GM12891 (cell line): Measurements from ENCODE around the gene SAC3D1.
A peak's percentile ranks its signal among the peaks of the same experiment; 100 is the strongest.
"Not testable (repeated sequence)": the region's sequence is repeated elsewhere in the genome, so short reads cannot be mapped to it uniquely, and the experiment has no call there.

Experiments
- DNase-seq: peaks from one replicate; pipeline ENCODE4 v3.0.0; 2011; ENCODE audit warnings: low spot score; ENCODE audit not compliant: insufficient read length
- FAIRE-seq: peaks from 2 replicates; lab custom pipeline; 2011; peaks lifted over from hg19 to GRCh38; lab: Jason Lieb, UNC
- PAX5 ChIP-seq: IDR thresholded peaks from 2 replicates; pipeline ENCODE4 v1.6.1; 2011; ENCODE audit warnings: low read length, moderate library complexity, mild to moderate bottlenecking; ENCODE audit not compliant: insufficient read depth, severe bottlenecking
- POLR2A ChIP-seq: IDR thresholded peaks from 2 replicates; pipeline ENCODE4 v1.6.1; 2011; ENCODE audit warnings: low read depth, low read length, control low read depth
- POLR2AphosphoS5 ChIP-seq: IDR thresholded peaks from 2 replicates; pipeline ENCODE4 v1.6.1; 2011; ENCODE audit warnings: low read depth, low read length, control low read depth
- POU2F2 ChIP-seq: IDR thresholded peaks from 2 replicates; pipeline ENCODE4 v1.6.1; 2011; ENCODE audit warnings: low read depth, mild to moderate bottlenecking, control low read depth, low read length, moderate library complexity
- SPI1 ChIP-seq: IDR thresholded peaks from 2 replicates; pipeline ENCODE4 v1.6.1; 2011; ENCODE audit warnings: low read depth, low read length, control low read depth
- TAF1 ChIP-seq: IDR thresholded peaks from 2 replicates; pipeline ENCODE4 v1.6.1; 2011; ENCODE audit warnings: low read depth, low read length, control low read depth

The SAC3D1 gene

GRCh38 chr11:65021509-65021908 lies 19.5 kb upstream of the SAC3D1 start:
- DNase-seq: no peak
- no peak for TF ChIP-seq POLR2A
- TF ChIP-seq POLR2AphosphoS5: no peak
- TF ChIP-seq POU2F2: no peak
- no peak for TF ChIP-seq PAX5
- TF ChIP-seq TAF1: no peak
- no peak for TF ChIP-seq SPI1
- no peak for FAIRE-seq

DNA sequence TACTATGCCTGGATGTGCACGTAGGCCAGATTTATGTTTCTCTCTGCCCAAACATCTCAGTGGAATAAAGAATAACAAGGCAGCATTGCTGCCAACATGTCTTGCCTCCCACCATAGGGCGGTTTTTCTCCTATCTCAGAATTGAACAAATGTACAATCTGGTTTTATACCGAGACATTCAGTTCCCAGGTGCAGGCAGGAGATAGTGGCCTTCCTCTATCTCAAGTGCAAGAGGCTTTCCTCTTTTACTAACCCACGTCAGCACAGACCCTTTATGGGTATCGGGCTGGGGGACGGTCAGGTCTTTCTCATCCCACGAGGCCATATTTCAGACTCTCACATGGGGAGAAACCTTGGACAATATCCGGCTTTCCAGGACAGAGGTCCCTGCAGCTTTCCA lies 17.5 kb upstream of the SAC3D1 start:
- not testable (repeated sequence) for FAIRE-seq, DNase-seq

- TF ChIP-seq POLR2AphosphoS5 (no peak), TAF1 (no peak), POU2F2 (no peak), SPI1 (no peak), PAX5 (no peak), POLR2A (no peak)
- no peak for FAIRE-seq
These were observed 14.2 kb upstream of the SAC3D1 start for GRCh38 chr11:65026810-65027209.

DNA sequence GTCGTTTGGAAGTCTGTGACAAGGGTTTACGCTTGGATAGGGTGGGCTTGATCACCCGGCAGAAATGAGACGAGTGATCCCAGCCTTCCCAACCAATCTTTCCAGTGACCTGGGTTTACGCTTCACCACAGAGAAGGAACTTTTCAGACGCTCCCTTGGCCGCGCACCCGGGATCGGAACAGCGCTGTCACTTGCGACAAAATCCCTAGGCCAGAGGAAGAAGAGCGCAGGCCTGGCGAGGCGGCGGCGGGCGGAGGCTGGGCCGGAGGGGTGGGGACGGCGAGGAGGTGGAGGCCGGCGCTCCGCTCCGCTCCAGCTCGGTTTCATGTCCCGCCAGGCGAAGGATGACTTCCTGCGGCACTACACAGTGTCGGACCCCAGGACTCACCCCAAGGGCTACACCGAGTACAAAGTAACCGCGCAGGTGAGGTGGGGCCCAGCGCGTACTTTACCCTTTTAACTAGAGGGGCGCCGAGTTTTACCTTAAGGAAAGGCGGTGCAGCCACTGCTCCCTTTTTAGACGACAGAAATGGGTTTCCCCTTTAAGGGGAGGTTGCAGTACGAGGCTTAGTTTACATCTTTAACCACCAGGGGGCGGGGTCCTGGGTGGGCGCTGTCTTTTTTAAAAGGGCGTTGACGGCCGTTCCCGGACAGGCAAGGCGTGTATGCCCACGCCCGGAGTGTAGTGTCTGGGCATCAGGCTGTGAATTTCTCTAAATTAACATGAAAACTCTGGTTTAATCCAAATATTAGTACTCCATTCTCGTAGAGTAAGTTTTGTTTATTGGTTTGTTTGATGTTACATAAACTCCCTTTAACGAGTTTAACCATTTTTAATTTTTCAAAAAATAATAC lies 13.6 kb upstream of the SAC3D1 start, which contains the start of gene SNX15:
Gene SNX15 (plus strand): TSS at position 227 of the 855 bp plus-strand sequence. CDS start 99 bp downstream, at position 326.
- DNase-seq: peak; percentile 90
- FAIRE-seq: peak; percentile 71
- TF ChIP-seq POLR2A (0 out of 2 replicates have a peak, but pooled peaks have one; percentile 33), SPI1 (no peak)

More at GRCh38 chr11:65026810-65027209, 14.2 kb upstream of the SAC3D1 start:
- DNase-seq: no peak

DNA sequence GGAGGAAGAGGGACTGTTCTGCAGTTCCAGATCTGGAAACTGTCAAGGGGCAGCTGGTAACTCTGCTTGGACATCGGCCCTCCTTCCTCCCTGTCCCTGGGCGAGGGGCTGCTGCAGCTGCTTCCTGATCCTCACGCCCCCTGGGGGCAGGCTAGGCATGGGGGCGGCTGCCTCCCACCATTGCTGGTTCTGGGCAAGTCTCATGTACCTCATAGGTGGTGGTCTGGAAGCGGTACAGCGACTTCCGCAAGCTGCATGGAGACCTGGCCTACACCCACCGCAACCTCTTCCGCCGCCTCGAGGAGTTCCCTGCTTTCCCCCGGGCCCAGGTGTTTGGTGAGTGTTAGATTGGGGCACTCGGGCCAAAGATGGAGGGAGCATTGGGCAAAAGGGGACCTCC lies 8.8 kb upstream of the SAC3D1 start:
- no peak for TF ChIP-seq POLR2AphosphoS5
- no peak for TF ChIP-seq POLR2A
- TF ChIP-seq PAX5: no peak
- TF ChIP-seq TAF1: no peak
- TF ChIP-seq SPI1: no peak
- TF ChIP-seq POU2F2: no peak
- no peak for FAIRE-seq
- DNase-seq: no peak

- DNase-seq: no peak
- FAIRE-seq: no peak
- TF ChIP-seq TAF1: no peak
- TF ChIP-seq SPI1: no peak
- no peak for TF ChIP-seq PAX5
- TF ChIP-seq POLR2AphosphoS5: no peak
- TF ChIP-seq POU2F2: no peak
- TF ChIP-seq POLR2A: no peak
These were observed 6.6 kb upstream of the SAC3D1 start for GRCh38 chr11:65034423-65034822.

GRCh38 chr11:65035579-65035978 lies 5.4 kb upstream of the SAC3D1 start:
- FAIRE-seq (no peak), DNase-seq (no peak)
- no peak for TF ChIP-seq PAX5
- TF ChIP-seq POU2F2: no peak
- no peak for TF ChIP-seq POLR2AphosphoS5
- no peak for TF ChIP-seq TAF1
- no peak for TF ChIP-seq SPI1
- TF ChIP-seq POLR2A: no peak

DNA sequence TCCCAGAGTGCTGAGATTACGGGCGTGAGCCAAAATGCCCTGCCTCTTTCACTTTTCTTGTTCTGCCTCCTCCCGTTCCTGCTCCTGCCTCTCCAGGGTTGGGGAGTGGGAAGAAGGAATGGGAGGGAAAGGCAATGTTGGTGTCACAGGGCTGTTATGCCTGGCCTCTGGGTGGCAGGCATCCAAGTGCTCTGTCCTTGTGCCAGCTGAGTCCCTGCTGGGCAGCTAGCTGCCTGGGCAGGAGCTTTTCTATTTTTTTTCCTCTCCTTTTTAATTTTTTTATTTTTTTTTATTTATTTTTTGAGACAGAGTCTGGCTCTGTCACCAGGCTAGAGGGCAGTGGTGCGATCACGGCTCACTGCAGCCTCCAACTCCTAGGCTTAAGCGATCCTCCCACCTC lies 4.1 kb upstream of the SAC3D1 start:
- FAIRE-seq (no peak), DNase-seq (no peak)
- TF ChIP-seq SPI1 (no peak), POU2F2 (no peak), POLR2AphosphoS5 (no peak), POLR2A (no peak), TAF1 (no peak), PAX5 (no peak)

DNA sequence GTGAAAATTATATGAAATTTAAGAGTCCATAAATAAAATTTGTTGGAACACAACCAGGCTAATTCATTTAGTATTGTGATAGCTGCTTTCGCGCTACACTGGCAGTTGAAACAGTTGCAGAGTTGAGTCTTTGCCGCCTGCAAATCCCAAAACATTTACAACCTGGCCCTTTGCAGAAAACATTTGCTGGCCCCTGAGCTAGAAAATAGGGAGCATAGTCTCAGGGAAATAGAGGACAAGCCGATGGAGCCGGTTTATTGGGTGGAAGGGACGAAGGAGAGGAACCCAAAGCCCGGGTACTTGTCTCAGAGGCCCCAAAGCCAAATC lies 527 bp upstream of the SAC3D1 start:
- TF ChIP-seq POU2F2 (0 out of 2 replicates have a peak, but pooled peaks have one; percentile 27), POLR2AphosphoS5 (no peak)
- DNase-seq: no peak
- FAIRE-seq: no peak

DNA sequence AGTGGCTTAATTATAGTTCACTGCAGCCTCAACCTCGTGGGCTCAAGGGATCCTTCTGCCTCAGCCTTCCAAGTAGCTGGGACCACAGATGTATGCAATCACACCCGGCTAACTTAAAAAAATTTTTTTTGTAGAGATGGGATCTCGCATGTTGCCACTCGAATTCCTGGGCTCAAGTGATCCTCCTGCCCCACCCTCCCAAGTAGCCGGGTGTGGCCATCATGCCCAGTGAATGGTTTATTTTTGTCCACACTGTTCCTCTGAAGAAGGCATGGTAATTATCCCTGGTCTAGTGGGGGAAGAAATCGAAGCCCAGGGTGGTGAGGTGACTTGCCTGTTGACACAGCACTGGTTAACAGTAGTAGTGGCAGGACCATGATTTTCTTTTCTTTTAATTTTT lies 1.9 kb downstream of the SAC3D1 start:
- DNase-seq: no peak
- TF ChIP-seq SPI1: no peak
- TF ChIP-seq TAF1: no peak
- TF ChIP-seq POLR2AphosphoS5: no peak
- no peak for TF ChIP-seq POLR2A
- TF ChIP-seq POU2F2: no peak
- no peak for TF ChIP-seq PAX5
- FAIRE-seq: no peak

- DNase-seq: no peak
- TF ChIP-seq SPI1 (no peak), PAX5 (no peak), POU2F2 (no peak), POLR2AphosphoS5 (no peak), TAF1 (no peak), POLR2A (no peak)
- no peak for FAIRE-seq
These were observed 3.0 kb downstream of the SAC3D1 start for GRCh38 chr11:65043881-65044501.
